Globus pallidus (tissue), 1 donor: ENCODE data around the gene DUSP6.

ENCODE experiments used
- DNase-seq: peaks from one replicate; pipeline ENCODE4 v3.0.0-alpha.2; 2015; ENCODE audit warnings: low spot score

DUSP6 gene

GRCh38 chr12:89373763-89374572 is 21.7 kb upstream of the DUSP6 start:
- DNase-seq = no peak

- DNase-seq = no peak
These were observed 20.5 kb upstream of the DUSP6 start for GRCh38 chr12:89372584-89373370.

- DNase-seq = no peak
These were observed 18.5 kb upstream of the DUSP6 start for GRCh38 chr12:89370850-89371249.

GRCh38 chr12:89370421-89370831 is 18.1 kb upstream of the DUSP6 start:
- DNase-seq = no peak

- DNase-seq = no peak
These were observed 16.9 kb upstream of the DUSP6 start for GRCh38 chr12:89369166-89369565.

- no peak for DNase-seq
These were observed 16.1 kb upstream of the DUSP6 start for GRCh38 chr12:89368391-89368790.

GRCh38 chr12:89366676-89367364 is 14.5 kb upstream of the DUSP6 start:
- DNase-seq = no peak

GRCh38 chr12:89364631-89365030 is 12.3 kb upstream of the DUSP6 start:
- no peak for DNase-seq

GRCh38 chr12:89364058-89364457 is 11.8 kb upstream of the DUSP6 start:
- DNase-seq = no peak

GRCh38 chr12:89363582-89363981 is 11.3 kb upstream of the DUSP6 start:
- no peak for DNase-seq

- DNase-seq = no peak
These were observed 10.8 kb upstream of the DUSP6 start for GRCh38 chr12:89363084-89363483.

GRCh38 chr12:89359615-89360014 is 7.3 kb upstream of the DUSP6 start:
- DNase-seq = no peak

- DNase-seq = no peak
These were observed 6.5 kb upstream of the DUSP6 start for GRCh38 chr12:89358805-89359204.

- DNase-seq = no peak
These were observed 5.0 kb upstream of the DUSP6 start for GRCh38 chr12:89357297-89357730.

GRCh38 chr12:89356069-89356665 is 3.9 kb upstream of the DUSP6 start:
- DNase-seq = no peak

- DNase-seq = no peak
These were observed 3.2 kb upstream of the DUSP6 start for GRCh38 chr12:89355243-89356068.

GRCh38 chr12:89354612-89355067 is 2.3 kb upstream of the DUSP6 start:
- DNase-seq = no peak

- DNase-seq = no peak
These were observed 1.7 kb upstream of the DUSP6 start for GRCh38 chr12:89353823-89354611.

GRCh38 chr12:89353188-89353822 is 1.0 kb upstream of the DUSP6 start:
- peak; percentile 65 for DNase-seq

- DNase-seq = no peak
These were observed 134 bp downstream of the DUSP6 start for GRCh38 chr12:89352242-89352491.
